SK-N-SH treated with all-trans-retinoic acid at 6 μM for 48 hours (cell line): ENCODE results near the gene FPR1.

Experiments used
- ARNTL ChIP-seq: fragments of 450-650 bp; formaldehyde crosslinking; IDR thresholded peaks from 2 replicates; pipeline ENCODE4 v1.5.0; 2020; ENCODE audit warnings: low read depth, mild to moderate bottlenecking, moderate library complexity, borderline replicate concordance
- CSDC2 ChIP-seq: fragments of 250-450 bp; sonication (Bioruptor Pico); IDR thresholded peaks from 2 replicates; pipeline ENCODE4 v1.5.0; 2020; ENCODE audit warnings: mild to moderate bottlenecking, moderate library complexity
- GLIS3 ChIP-seq: fragments of 250-450 bp; sonication (Bioruptor Pico); IDR thresholded peaks from 2 replicates; pipeline ENCODE4 v1.5.0; 2020; ENCODE audit warnings: mild to moderate bottlenecking, moderate library complexity
- OSR1 ChIP-seq: fragments of 250-450 bp; sonication (Bioruptor Pico); IDR thresholded peaks from 2 replicates; pipeline ENCODE4 v1.8.0; 2022; ENCODE audit warnings: moderate library complexity, mild to moderate bottlenecking, inconsistent platforms
- PPARA ChIP-seq: fragments of 250-450 bp; sonication (Bioruptor Pico); IDR thresholded peaks from 2 replicates; pipeline ENCODE4 v1.5.0; 2020; ENCODE audit warnings: mild to moderate bottlenecking, borderline replicate concordance
- SNAI2 ChIP-seq: fragments of 250-450 bp; sonication (Bioruptor Pico); IDR thresholded peaks from 2 replicates; pipeline ENCODE4 v1.5.0; 2020; ENCODE audit warnings: mild to moderate bottlenecking, moderate library complexity
- TCF4 ChIP-seq: fragments of 250-450 bp; sonication (Bioruptor Pico); IDR thresholded peaks from 2 replicates; pipeline ENCODE4 v1.8.0; 2021; ENCODE audit warnings: mild to moderate bottlenecking, moderate library complexity, borderline replicate concordance
- TOX ChIP-seq: fragments of 250-450 bp; sonication (Bioruptor Pico); IDR thresholded peaks from 2 replicates; pipeline ENCODE4 v1.8.0; 2021; ENCODE audit warnings: mild to moderate bottlenecking, moderate library complexity, borderline replicate concordance
- ZFP3 ChIP-seq: fragments of 250-450 bp; sonication (Bioruptor Pico); IDR thresholded peaks from 2 replicates; pipeline ENCODE4 v1.5.0; 2020; ENCODE audit warnings: mild to moderate bottlenecking, moderate library complexity
- ZFP30 ChIP-seq: fragments of 450-650 bp; formaldehyde crosslinking; IDR thresholded peaks from 2 replicates; pipeline ENCODE4 v1.5.0; 2022; ENCODE audit warnings: mild to moderate bottlenecking, moderate library complexity
- ZNF565 ChIP-seq: fragments of 450-650 bp; formaldehyde crosslinking; conservative IDR thresholded peaks from 2 replicates; pipeline ENCODE4 v1.5.0; 2020; ENCODE audit warnings: low read depth, mild to moderate bottlenecking, moderate library complexity
- ZNF70 ChIP-seq: fragments of 450-650 bp; formaldehyde crosslinking; IDR thresholded peaks from 2 replicates; pipeline ENCODE4 v1.5.0; 2020; ENCODE audit warnings: mild to moderate bottlenecking, moderate library complexity
- TF ChIP-seq, protein P1 (sequence below): fragments of 250-450 bp; sonication (Bioruptor Pico); IDR thresholded peaks from 2 replicates; pipeline ENCODE4 v1.5.1; 2020; ENCODE audit warnings: low read depth, mild to moderate bottlenecking, moderate library complexity
- TF ChIP-seq, protein P2 (sequence below): fragments of 250-450 bp; sonication (Bioruptor Pico); IDR thresholded peaks from 2 replicates; pipeline ENCODE4 v1.8.0; 2020; ENCODE audit warnings: mild to moderate bottlenecking, moderate library complexity, borderline replicate concordance

DNA sequence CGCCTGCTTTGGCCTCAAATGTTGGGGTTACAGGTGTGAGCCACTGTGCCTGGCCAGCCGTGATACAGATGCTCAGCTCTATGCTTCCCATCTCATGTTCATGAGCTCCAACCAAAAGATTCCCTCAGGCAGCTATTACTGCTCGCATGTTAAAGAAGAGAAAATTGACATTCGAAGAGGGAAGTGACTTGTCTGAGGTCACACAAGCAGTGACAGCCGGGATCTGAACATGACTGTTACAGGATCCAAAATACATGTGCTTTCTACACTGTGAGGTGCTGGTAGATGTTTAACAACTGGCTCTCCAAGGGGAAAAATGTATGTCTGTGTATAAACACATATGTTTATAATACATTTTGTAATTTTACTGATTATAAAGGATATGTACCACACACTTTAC is 11.3 kb downstream of the FPR1 start:
- no peak for TF ChIP-seq GLIS3 (CRISPR knock-in tag)
- no peak for TF ChIP-seq TOX
- no peak for TF ChIP-seq ZFP30 (CRISPR knock-in tag)
- TF ChIP-seq, protein P1, sequence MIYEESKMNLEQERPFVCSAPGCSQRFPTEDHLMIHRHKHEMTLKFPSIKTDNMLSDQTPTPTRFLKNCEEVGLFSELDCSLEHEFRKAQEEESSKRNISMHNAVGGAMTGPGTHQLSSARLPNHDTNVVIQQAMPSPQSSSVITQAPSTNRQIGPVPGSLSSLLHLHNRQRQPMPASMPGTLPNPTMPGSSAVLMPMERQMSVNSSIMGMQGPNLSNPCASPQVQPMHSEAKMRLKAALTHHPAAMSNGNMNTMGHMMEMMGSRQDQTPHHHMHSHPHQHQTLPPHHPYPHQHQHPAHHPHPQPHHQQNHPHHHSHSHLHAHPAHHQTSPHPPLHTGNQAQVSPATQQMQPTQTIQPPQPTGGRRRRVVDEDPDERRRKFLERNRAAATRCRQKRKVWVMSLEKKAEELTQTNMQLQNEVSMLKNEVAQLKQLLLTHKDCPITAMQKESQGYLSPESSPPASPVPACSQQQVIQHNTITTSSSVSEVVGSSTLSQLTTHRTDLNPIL (CRISPR knock-in tag) = no peak
- TF ChIP-seq ZFP3 (CRISPR knock-in tag) = no peak
- no peak for TF ChIP-seq OSR1
- TF ChIP-seq CSDC2 (CRISPR knock-in tag) = no peak
- TF ChIP-seq ARNTL = no peak
- no peak for TF ChIP-seq PPARA (CRISPR knock-in tag)
- TF ChIP-seq, protein P2, sequence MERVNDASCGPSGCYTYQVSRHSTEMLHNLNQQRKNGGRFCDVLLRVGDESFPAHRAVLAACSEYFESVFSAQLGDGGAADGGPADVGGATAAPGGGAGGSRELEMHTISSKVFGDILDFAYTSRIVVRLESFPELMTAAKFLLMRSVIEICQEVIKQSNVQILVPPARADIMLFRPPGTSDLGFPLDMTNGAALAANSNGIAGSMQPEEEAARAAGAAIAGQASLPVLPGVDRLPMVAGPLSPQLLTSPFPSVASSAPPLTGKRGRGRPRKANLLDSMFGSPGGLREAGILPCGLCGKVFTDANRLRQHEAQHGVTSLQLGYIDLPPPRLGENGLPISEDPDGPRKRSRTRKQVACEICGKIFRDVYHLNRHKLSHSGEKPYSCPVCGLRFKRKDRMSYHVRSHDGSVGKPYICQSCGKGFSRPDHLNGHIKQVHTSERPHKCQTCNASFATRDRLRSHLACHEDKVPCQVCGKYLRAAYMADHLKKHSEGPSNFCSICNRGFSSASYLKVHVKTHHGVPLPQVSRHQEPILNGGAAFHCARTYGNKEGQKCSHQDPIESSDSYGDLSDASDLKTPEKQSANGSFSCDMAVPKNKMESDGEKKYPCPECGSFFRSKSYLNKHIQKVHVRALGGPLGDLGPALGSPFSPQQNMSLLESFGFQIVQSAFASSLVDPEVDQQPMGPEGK (CRISPR knock-in tag) = no peak
- no peak for TF ChIP-seq SNAI2 (CRISPR knock-in tag)
- no peak for TF ChIP-seq ZNF70
- no peak for TF ChIP-seq TCF4
- TF ChIP-seq ZNF565 (CRISPR knock-in tag) = no peak
